KOPT-K1 (cell line): ENCODE measurements around the gene SCFD1.
"Not testable (repeated sequence)": the region's sequence is repeated elsewhere in the genome, so short reads cannot be mapped to it uniquely, and the experiment has no call there.

Experiments
- H3K27ac ChIP-seq: fragments of 200-600 bp; sonication (generic); 2 replicates; pipeline ENCODE4 v1.5.1; 2016; ENCODE audit warnings: antibody characterized with exemption, mild to moderate bottlenecking, low read depth, low read length; ENCODE audit not compliant: poor library complexity, severe bottlenecking
- H3K36me3 ChIP-seq: fragments of 200-600 bp; sonication (generic); 2 replicates; pipeline ENCODE4 v1.5.1; 2017; ENCODE audit warnings: antibody characterized with exemption, mild to moderate bottlenecking, low read length, moderate library complexity; ENCODE audit not compliant: insufficient read depth
- H3K9me3 ChIP-seq: fragments of 200-600 bp; sonication (generic); 2 replicates; pipeline ENCODE4 v1.5.1; 2017; ENCODE audit warnings: antibody characterized with exemption, low read length, mild to moderate bottlenecking; ENCODE audit not compliant: insufficient read depth, poor library complexity, severe bottlenecking

Gene SCFD1

GRCh38 chr14:30632730-30633129, 10.6 kb downstream of the SCFD1 start:
- peaks cover 55% of the 10 kb centered on the region for H3K36me3 ChIP-seq
- H3K27ac ChIP-seq = no peak overlapping the region
- no peaks in the 10 kb centered on the region for H3K9me3 ChIP-seq

- Histone ChIP-seq H3K9me3 (peaks cover 3% of the 10 kb centered on the region), H3K36me3 (peaks cover 79% of the 10 kb centered on the region), H3K27ac (no peak overlapping the region)
Measured at GRCh38 chr14:30638926-30639325, 16.8 kb downstream of the SCFD1 start.

GRCh38 chr14:30641207-30641606, 19.1 kb downstream of the SCFD1 start:
- peaks cover 21% of the 10 kb centered on the region for H3K9me3 ChIP-seq
- no peak overlapping the region for H3K27ac ChIP-seq
- H3K36me3 ChIP-seq = peaks cover 83% of the 10 kb centered on the region

- H3K27ac ChIP-seq = not testable (repeated sequence)
- Histone ChIP-seq H3K36me3 (peaks cover 73% of the 10 kb centered on the region), H3K9me3 (peaks cover 21% of the 10 kb centered on the region)
Measured at GRCh38 chr14:30644462-30644861, 22.3 kb downstream of the SCFD1 start.

GRCh38 chr14:30645600-30645999, 23.5 kb downstream of the SCFD1 start:
- no peak overlapping the region for H3K27ac ChIP-seq
- peaks cover 21% of the 10 kb centered on the region for H3K9me3 ChIP-seq
- H3K36me3 ChIP-seq = peaks cover 76% of the 10 kb centered on the region

GRCh38 chr14:30648471-30648870, 26.4 kb downstream of the SCFD1 start:
- H3K36me3 ChIP-seq = peaks cover 78% of the 10 kb centered on the region
- no peak overlapping the region for H3K27ac ChIP-seq
- peaks cover 21% of the 10 kb centered on the region for H3K9me3 ChIP-seq

GRCh38 chr14:30651937-30652336, 29.8 kb downstream of the SCFD1 start:
- Histone ChIP-seq H3K27ac (no peak overlapping the region), H3K36me3 (peaks cover 83% of the 10 kb centered on the region), H3K9me3 (no peaks in the 10 kb centered on the region)

- Histone ChIP-seq H3K36me3 (peaks cover 91% of the 10 kb centered on the region), H3K27ac (no peak overlapping the region), H3K9me3 (no peaks in the 10 kb centered on the region)
Measured at GRCh38 chr14:30655124-30655523, 33.0 kb downstream of the SCFD1 start.

GRCh38 chr14:30655658-30656057, 33.5 kb downstream of the SCFD1 start:
- H3K36me3 ChIP-seq = peaks cover 91% of the 10 kb centered on the region
- no peaks in the 10 kb centered on the region for H3K9me3 ChIP-seq
- no peak overlapping the region for H3K27ac ChIP-seq

- Histone ChIP-seq H3K27ac (no peak overlapping the region), H3K9me3 (no peaks in the 10 kb centered on the region), H3K36me3 (peaks cover 91% of the 10 kb centered on the region)
Measured at GRCh38 chr14:30656190-30656632, 34.1 kb downstream of the SCFD1 start.

GRCh38 chr14:30657050-30657449, 34.9 kb downstream of the SCFD1 start:
- Histone ChIP-seq H3K9me3 (no peaks in the 10 kb centered on the region), H3K27ac (no peak overlapping the region), H3K36me3 (peaks cover 87% of the 10 kb centered on the region)

- Histone ChIP-seq H3K36me3 (peaks cover 85% of the 10 kb centered on the region), H3K9me3 (no peaks in the 10 kb centered on the region), H3K27ac (no peak overlapping the region)
Measured at GRCh38 chr14:30657606-30658163, 35.6 kb downstream of the SCFD1 start.

- Histone ChIP-seq H3K36me3 (peaks cover 83% of the 10 kb centered on the region), H3K27ac (no peak overlapping the region), H3K9me3 (peaks cover 2% of the 10 kb centered on the region)
Measured at GRCh38 chr14:30658645-30659044, 36.5 kb downstream of the SCFD1 start.

- H3K36me3 ChIP-seq = peaks cover 33% of the 10 kb centered on the region
- H3K9me3 ChIP-seq = no peaks in the 10 kb centered on the region
- no peak overlapping the region for H3K27ac ChIP-seq
Measured at GRCh38 chr14:30669594-30669993, 47.5 kb downstream of the SCFD1 start.

GRCh38 chr14:30673071-30673470, 51.0 kb downstream of the SCFD1 start:
- Histone ChIP-seq H3K9me3 (no peaks in the 10 kb centered on the region), H3K36me3 (peaks cover 53% of the 10 kb centered on the region), H3K27ac (no peak overlapping the region)

GRCh38 chr14:30678926-30679431, 56.9 kb downstream of the SCFD1 start:
- H3K9me3 ChIP-seq = no peaks in the 10 kb centered on the region
- no peak overlapping the region for H3K27ac ChIP-seq
- peaks cover 63% of the 10 kb centered on the region for H3K36me3 ChIP-seq
